HG02852 (cell line): ENCODE results near the gene C1orf52.
A peak's percentile ranks its signal among the peaks of the same experiment; 100 is the strongest.

Experiments
- ATAC-seq: cut with Tn5 transposase; IDR thresholded peaks from one replicate; pipeline ENCODE4 v1.9.1; 2021; ENCODE audit warnings: mild to moderate bottlenecking, moderate library complexity; ENCODE audit not compliant: unreplicated experiment

The C1orf52 gene

GRCh38 chr1:85259118-85259911, at the start of gene C1orf52:
TSS of gene C1orf52 (minus strand) at chr1:85259662. CDS start at chr1:85259633, 29 bp downstream.
- ATAC-seq, result peak; percentile 97

- ATAC-seq, result no peak
Observed at GRCh38 chr1:85308833-85309350, 49.4 kb upstream of the C1orf52 start.

GRCh38 chr1:85307987-85308832, 48.7 kb upstream of the C1orf52 start:
- peak; percentile 93 for ATAC-seq

- no peak for ATAC-seq
Observed at GRCh38 chr1:85306236-85306635, 46.8 kb upstream of the C1orf52 start.

GRCh38 chr1:85303440-85304162, 44.1 kb upstream of the C1orf52 start:
- ATAC-seq, result no peak

GRCh38 chr1:85300140-85300539, 40.7 kb upstream of the C1orf52 start:
- no peak for ATAC-seq

- peak; percentile 84 for ATAC-seq
Observed at GRCh38 chr1:85297855-85298629, 38.6 kb upstream of the C1orf52 start.

GRCh38 chr1:85297538-85297854, 38.0 kb upstream of the C1orf52 start:
- ATAC-seq, result no peak

- ATAC-seq, result no peak
Observed at GRCh38 chr1:85296980-85297379, 37.5 kb upstream of the C1orf52 start.

- ATAC-seq, result no peak
Observed at GRCh38 chr1:85295654-85296053, 36.2 kb upstream of the C1orf52 start.

- ATAC-seq, result no peak
Observed at GRCh38 chr1:85295006-85295431, 35.6 kb upstream of the C1orf52 start.

- no peak for ATAC-seq
Observed at GRCh38 chr1:85290826-85291225, 31.4 kb upstream of the C1orf52 start.

GRCh38 chr1:85289848-85290335, 30.4 kb upstream of the C1orf52 start:
- ATAC-seq, result peak; percentile 67

- peak; percentile 21 for ATAC-seq
Observed at GRCh38 chr1:85289207-85289847, 29.9 kb upstream of the C1orf52 start.

GRCh38 chr1:85284202-85284601, 24.7 kb upstream of the C1orf52 start:
- ATAC-seq, result no peak

GRCh38 chr1:85283475-85284199, 24.2 kb upstream of the C1orf52 start:
- no peak for ATAC-seq

GRCh38 chr1:85282424-85282823, 23.0 kb upstream of the C1orf52 start:
- ATAC-seq, result no peak

GRCh38 chr1:85280636-85281035, 21.2 kb upstream of the C1orf52 start:
- no peak for ATAC-seq

GRCh38 chr1:85279458-85280080, 20.1 kb upstream of the C1orf52 start:
- no peak for ATAC-seq
